Right cardiac atrium (tissue), 5 donors: ENCODE measurements around the gene CFB. TPM values are rescaled to one million over a fixed set of nuclear protein-coding genes. Genes with fewer than 3 reads are reported as not detected.
A peak's percentile ranks its signal among the peaks of the same experiment; 100 is the strongest.

Experiments used
- ATAC-seq, 2 donors: fragments of 200-7000 bp; cut with Tn5 transposase; one replicate each; pipeline versions ENCODE4 v1.8.0 to v1.9.1; 2020; ENCODE audit warnings: moderate library complexity in 2 of 2, mild to moderate bottlenecking in 1 of 2
- DNase-seq, 3 donors: peaks; one replicate each; pipeline ENCODE4 v3.0.0-alpha.2; 2020
- H3K27ac ChIP-seq: one replicate; pipeline ENCODE4 v1.5.1; 2013; ENCODE audit warnings: mild to moderate bottlenecking, low read length, control low read depth, moderate library complexity
- H3K27me3 ChIP-seq: one replicate; pipeline ENCODE4 v1.6.1; 2013; ENCODE audit not compliant: control insufficient read depth, insufficient read depth
- H3K4me1 ChIP-seq: one replicate; pipeline ENCODE4 v1.6.1; 2013; ENCODE audit warnings: low read length; ENCODE audit not compliant: control insufficient read depth, insufficient read depth
- H3K4me3 ChIP-seq: one replicate; pipeline ENCODE4 v1.5.1; 2013; ENCODE audit warnings: low read length, control low read depth
- H3K9me3 ChIP-seq: one replicate; pipeline ENCODE4 v1.6.1; 2013; ENCODE audit warnings: low read length; ENCODE audit not compliant: control insufficient read depth
- WGBS: extraction: QIAGEN DNeasy Blood & Tissue Kit; methylation state at CpG from one replicate; pipeline ENCODE4 v1.1.7; 2013; 5-methylcytosine and 5-hydroxymethylcytosine counted together
- intact Hi-C, 4 donors: fragments of 100-400 bp; cut with DNase I; formaldehyde crosslinking; loops; one replicate each; pipeline versions ENCODE4 v1.11.0 to v1.14.0; 2022 to 2023
- polyA plus RNA-seq: library from polyadenylated mRNA; stranded (reverse); fragments of 200-250 nt; gene quantifications from one replicate; pipeline ENCODE4 v1.2.3, GENCODE V29; 2013
- total RNA-seq, 4 donors: library from RNA; stranded (reverse); fragmentation: NEBNext Ultra II Directional; extraction: Animal tissue kit (Norgen Biotek cat#: 25700); gene quantifications; one replicate each; pipeline ENCODE4 v1.2.1, GENCODE V29; 2021
- donor health status: healthy with polysubstance abuse.
- donor health status: DM: no; HTN: yes; CAD: no.
- donor health status: DM: no; HTN: no; CAD: no.
- donor health status: DM: no; HTN: yes; CAD: no; lungs with severe emphysema.
- donor health status: DM: yes; HTN: yes; CAD: no.

Gene CFB
- total and polyA plus RNA-seq, 5 donors: 10.4 to 34.2 (median 19.8) TPM

- H3K27me3 ChIP-seq: no peaks in the 10 kb centered on the region
- WGBS: 69% methylated on average over 11 of the region's 11 CpGs
- intact Hi-C loops: no loop called here
- H3K4me1 ChIP-seq: no peaks in the 10 kb centered on the region
- no peak for DNase-seq
- H3K4me3 ChIP-seq: no peak overlapping the region
- H3K9me3 ChIP-seq: no peaks in the 10 kb centered on the region
- H3K27ac ChIP-seq: no peak overlapping the region
- no peak for ATAC-seq
Measured at GRCh38 chr6:31911826-31912585, 33.9 kb upstream of the CFB start.

GRCh38 chr6:31915351-31915750 is 30.5 kb upstream of the CFB start:
- H3K27ac ChIP-seq: no peak overlapping the region
- no peaks in the 10 kb centered on the region for H3K4me1 ChIP-seq
- intact Hi-C loops: no loop called here
- H3K4me3 ChIP-seq: no peak overlapping the region
- DNase-seq: no peak
- no peaks in the 10 kb centered on the region for H3K27me3 ChIP-seq
- no peaks in the 10 kb centered on the region for H3K9me3 ChIP-seq
- no peak for ATAC-seq

- Histone ChIP-seq H3K4me1 (no peaks in the 10 kb centered on the region), H3K27ac (no peak overlapping the region), H3K4me3 (no peak overlapping the region), H3K27me3 (no peaks in the 10 kb centered on the region), H3K9me3 (no peaks in the 10 kb centered on the region)
- WGBS: 82% methylated on average over 6 of the region's 6 CpGs
- no peak for ATAC-seq
- intact Hi-C loops: no loop called here
- no peak for DNase-seq
Measured at GRCh38 chr6:31915756-31916155, 30.1 kb upstream of the CFB start.

- DNase-seq (no peak), ATAC-seq (no peak)
- intact Hi-C loops: no loop called here
- H3K27ac ChIP-seq: no peak overlapping the region
- no peaks in the 10 kb centered on the region for H3K9me3 ChIP-seq
- H3K4me1 ChIP-seq: no peaks in the 10 kb centered on the region
- H3K4me3 ChIP-seq: no peak overlapping the region
- no peaks in the 10 kb centered on the region for H3K27me3 ChIP-seq
- 81% methylated on average over 8 of the region's 8 CpGs for WGBS
Measured at GRCh38 chr6:31918069-31918720, 27.7 kb upstream of the CFB start.

GRCh38 chr6:31919624-31920303 is 26.1 kb upstream of the CFB start:
- Histone ChIP-seq H3K27ac (no peak overlapping the region), H3K4me1 (no peaks in the 10 kb centered on the region), H3K9me3 (no peaks in the 10 kb centered on the region), H3K4me3 (no peak overlapping the region), H3K27me3 (no peaks in the 10 kb centered on the region)
- intact Hi-C loops: no loop called here
- DNase-seq (no peak), ATAC-seq (no peak)
- 78% methylated on average over 6 of the region's 6 CpGs for WGBS

GRCh38 chr6:31920811-31921210 is 25.1 kb upstream of the CFB start:
- ATAC-seq (peak in 1 of 2 donors; percentile 28), DNase-seq (no peak)
- Histone ChIP-seq H3K9me3 (no peaks in the 10 kb centered on the region), H3K27ac (no peak overlapping the region), H3K4me1 (no peaks in the 10 kb centered on the region), H3K27me3 (no peaks in the 10 kb centered on the region), H3K4me3 (no peak overlapping the region)
- WGBS: 67% methylated on average over 2 of the region's 2 CpGs
- intact Hi-C loops: no loop called here

- Histone ChIP-seq H3K27ac (no peak overlapping the region), H3K9me3 (no peaks in the 10 kb centered on the region), H3K4me1 (no peaks in the 10 kb centered on the region), H3K4me3 (no peak overlapping the region), H3K27me3 (no peaks in the 10 kb centered on the region)
- DNase-seq (no peak), ATAC-seq (no peak)
- intact Hi-C loops: no loop called here
- 8% methylated on average over 5 of the region's 5 CpGs for WGBS
Measured at GRCh38 chr6:31922942-31923341, 23.0 kb upstream of the CFB start.

GRCh38 chr6:31927242-31927862 is 18.5 kb upstream of the CFB start, which contains the start of gene C2:
TSS of gene C2 (plus strand) at chr6:31927717. CDS start at chr6:31927753, 36 bp downstream.
- Histone ChIP-seq H3K4me3 (no peak within 1 kb of the TSS), H3K4me1 (no peaks in the 10 kb centered on the region), H3K9me3 (no peaks in the 10 kb centered on the region), H3K27ac (no peak within 1 kb of the TSS), H3K27me3 (no peaks in the 10 kb centered on the region)
- ATAC-seq: peak in 1 of 2 donors; percentile 14
- intact Hi-C loops: no loop called here
- 56% methylated on average over 11 of the region's 11 CpGs for WGBS
- DNase-seq: peak in 1 of 3 donors; percentile 51

- intact Hi-C loops: no loop called here
- no peaks in the 10 kb centered on the region for H3K9me3 ChIP-seq
- no peak overlapping the region for H3K4me3 ChIP-seq
- 74% methylated on average over 11 of the region's 11 CpGs for WGBS
- peak; percentile 29 to 36 for ATAC-seq
- DNase-seq: peak in 1 of 3 donors; percentile 38
- no peaks in the 10 kb centered on the region for H3K27me3 ChIP-seq
- no peaks in the 10 kb centered on the region for H3K4me1 ChIP-seq
- H3K27ac ChIP-seq: no peak overlapping the region
Measured at GRCh38 chr6:31927863-31928671, 17.8 kb upstream of the CFB start.

- Histone ChIP-seq H3K9me3 (no peaks in the 10 kb centered on the region), H3K27me3 (no peaks in the 10 kb centered on the region), H3K27ac (no peak overlapping the region), H3K4me1 (no peaks in the 10 kb centered on the region), H3K4me3 (no peak overlapping the region)
- intact Hi-C loops: no loop called here
- 78% methylated on average over 9 of the region's 9 CpGs for WGBS
- ATAC-seq (no peak), DNase-seq (no peak)
Measured at GRCh38 chr6:31928672-31928939, 17.3 kb upstream of the CFB start.
